ENCODE data around the gene APOB.
"Not testable (repeated sequence)": the region's sequence is repeated elsewhere in the genome, so short reads cannot be mapped to it uniquely, and the experiment has no call there.

APOB gene

DNA sequence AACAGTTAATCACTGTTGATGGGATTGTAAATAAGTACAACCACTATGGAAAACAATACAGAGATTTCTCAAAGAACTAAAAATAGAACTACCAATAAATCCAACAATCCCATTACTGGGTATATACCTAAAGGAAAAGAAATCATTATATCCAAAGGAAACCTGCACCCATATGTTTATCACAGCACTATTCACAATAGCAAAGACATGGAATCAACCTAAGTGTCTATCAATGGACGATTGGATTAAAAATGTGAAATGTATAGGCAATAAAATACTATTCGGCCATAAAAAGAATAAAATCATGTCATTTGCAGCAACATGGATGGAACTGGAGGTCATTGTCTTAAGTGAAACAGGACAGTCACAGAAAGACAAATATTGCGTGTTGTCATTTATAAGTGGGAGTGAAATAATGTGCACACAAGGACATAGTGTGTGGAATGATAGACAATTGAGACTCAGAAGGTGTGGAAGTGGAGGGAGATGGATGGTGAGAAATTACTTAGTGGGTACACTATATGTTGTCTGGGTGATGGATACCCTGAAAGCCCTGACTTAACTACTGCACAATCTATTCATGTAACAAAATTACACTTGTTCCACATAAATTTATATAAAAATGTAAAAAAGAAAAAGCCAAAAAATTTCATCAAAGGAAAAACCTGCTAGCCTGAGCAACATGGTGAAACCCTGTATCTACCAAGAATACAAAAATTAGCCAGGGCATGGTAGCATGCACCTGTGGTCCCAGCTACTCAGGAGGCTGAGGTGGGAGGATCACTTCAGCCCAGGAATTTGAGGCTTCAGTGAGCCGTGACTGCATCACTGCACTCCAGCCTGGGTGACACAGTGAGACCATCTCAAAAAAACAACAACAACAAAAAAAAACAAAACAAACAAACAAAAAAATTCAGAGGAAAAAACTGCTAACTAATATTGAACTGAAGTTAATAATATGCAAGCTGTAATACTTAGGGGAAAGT lies 12.6 kb downstream of the APOB start:
- DNase-seq = no peak

DNA sequence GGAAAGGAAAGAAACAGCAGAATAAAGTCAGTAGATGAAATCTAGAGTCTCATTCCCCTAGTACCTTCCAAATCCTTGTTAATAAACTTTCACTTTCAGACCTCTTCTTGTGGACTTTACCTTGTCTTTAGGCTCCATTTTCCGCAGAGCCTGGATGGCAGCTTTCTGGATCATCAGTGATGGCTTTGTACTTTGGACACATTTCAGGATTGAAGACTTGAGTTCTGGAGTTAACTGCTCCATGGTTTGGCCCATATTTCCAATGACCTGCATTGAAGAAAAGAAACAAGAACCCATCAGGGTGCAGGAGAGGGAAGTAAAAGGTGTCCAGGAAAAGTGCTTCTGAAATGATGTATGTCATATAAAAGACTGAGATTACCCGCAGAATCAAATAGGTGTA lies 14.4 kb downstream of the APOB start:
- DNase-seq = no peak

DNA sequence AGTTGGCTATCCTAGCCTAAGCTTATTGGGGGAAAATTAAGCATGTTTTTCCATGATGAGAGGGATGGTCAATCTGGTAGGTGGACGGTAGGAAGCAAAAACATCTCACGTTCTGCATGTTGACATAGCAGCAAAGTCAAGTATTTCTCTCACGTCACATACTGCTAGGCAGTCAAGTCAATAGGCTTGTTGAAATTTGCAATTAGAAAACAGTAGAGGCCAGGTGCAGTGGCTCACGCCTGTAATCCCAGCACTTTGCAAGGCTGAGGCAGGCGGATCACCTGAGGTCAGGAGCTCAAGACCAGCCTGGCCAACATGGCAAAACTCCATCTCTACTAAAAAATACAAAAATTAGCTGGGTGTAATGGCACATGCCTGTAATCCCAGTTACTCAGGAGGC lies 14.9 kb downstream of the APOB start:
- DNase-seq = not testable (repeated sequence)

DNA sequence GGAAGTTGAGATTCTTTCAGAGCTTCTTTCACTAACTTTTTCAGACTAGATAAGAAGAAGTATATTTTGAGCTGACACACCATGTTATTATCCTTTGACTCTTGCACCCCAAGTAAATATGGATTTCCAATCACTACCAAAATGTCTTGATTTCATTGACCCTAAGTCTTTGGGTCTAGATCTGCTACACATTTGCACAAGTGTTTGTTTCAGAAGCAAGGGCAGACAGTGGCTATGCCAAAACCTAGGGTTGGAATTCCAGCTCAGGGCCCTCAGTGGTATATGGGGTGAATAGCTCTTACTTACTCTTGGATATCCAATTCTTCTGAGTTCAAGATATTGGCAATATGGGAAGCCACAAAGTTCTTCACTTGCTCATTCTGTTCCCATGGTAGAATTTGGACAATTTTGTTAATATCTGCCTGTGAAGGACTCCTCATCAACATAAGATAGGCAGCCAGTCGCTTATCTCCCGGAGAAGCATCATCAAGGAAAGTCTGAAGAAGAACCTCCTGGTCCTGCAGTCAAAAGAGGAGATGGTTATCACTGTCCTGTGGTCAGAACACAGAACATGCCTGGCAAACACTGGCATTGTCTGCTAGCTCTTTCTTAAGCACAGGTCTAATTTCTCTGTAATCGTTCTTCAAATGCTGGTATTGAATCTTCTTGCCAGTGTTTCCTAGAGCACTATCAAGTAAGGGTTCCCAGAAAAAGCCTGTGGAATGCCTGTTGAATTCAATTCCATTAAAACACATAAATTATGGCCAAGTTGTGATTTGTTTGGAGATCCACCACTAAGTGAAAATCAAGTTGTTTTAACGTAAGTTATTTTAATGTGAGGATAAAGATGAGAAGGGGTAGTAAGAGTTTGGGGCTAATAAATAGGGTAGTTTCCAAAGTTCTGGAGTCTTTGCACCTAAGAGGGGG lies 15.6 kb downstream of the APOB start:
- DNase-seq = no peak

DNA sequence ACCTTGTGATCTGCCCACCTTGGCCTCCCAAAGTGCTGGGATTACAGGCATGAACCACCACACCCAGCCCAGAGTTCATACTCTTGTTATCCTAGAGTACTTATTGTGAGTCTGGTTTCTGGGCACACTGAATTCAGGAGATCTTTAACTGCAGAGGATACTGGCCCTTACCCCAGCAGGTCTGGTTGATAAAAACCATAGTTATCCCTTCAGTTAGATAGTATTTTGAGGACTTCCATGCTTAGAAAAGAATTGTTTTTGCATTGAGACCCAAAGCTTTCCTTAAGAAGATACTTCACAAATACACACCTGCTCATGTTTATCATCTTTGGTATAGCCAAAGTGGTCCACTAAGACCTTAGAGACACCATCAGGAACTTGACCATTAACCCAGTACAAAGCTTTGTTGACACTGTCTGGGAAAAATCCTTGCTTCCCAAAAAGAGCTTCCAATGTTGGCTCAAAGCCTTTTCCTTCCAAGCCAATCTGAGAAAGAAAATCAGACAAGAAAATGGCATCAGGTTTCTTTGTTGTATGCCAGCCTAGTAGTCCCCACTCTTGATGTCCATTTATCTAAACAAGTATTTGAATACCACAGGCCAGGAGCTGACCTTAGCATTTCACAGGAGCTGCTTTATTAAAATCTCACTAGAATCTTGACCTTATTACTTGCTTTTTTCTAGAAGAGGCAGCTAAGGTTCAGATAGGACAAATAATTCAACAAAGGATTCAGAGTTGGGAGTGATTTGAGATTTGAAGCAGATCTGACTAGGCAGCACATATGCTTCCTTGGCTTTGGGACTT lies 17.2 kb downstream of the APOB start:
- DNase-seq = no peak

DNA sequence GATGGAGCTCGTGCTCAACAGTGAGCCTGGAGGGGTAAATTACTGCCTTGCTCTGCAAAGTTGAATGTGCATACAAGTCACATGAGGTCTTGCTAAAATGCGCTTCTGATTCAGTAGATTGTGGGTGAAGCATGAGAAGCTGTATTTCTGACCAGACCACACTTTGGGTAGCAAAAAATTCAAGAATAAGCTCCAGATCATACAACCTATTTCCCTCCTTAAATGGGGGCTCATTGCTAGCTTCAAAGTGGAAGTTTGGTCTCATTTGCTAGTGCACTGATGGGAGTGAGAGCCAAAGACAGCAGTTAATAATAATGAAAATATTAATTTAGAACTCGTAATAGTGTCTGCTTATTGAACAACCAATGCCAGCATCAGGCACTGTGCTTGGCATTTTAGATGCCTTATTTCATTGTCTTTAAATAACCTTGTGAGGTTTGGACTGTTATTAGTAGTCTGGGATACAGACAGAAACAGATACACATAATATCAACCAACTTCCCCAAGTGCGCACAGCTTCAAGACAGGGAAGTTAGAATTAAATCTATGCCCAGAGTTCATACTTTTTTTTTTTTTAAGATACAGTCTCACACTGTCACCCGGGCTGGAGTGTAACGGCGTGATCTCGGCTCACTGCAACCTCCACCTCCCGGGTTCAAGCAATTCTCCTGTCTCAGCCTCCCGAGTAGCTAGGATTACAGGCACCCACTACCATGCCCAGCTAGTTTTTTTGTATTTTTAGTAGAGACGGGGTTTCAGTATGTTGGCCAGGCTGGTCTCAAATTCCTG lies 18.0 kb downstream of the APOB start:
- DNase-seq = no peak

DNA sequence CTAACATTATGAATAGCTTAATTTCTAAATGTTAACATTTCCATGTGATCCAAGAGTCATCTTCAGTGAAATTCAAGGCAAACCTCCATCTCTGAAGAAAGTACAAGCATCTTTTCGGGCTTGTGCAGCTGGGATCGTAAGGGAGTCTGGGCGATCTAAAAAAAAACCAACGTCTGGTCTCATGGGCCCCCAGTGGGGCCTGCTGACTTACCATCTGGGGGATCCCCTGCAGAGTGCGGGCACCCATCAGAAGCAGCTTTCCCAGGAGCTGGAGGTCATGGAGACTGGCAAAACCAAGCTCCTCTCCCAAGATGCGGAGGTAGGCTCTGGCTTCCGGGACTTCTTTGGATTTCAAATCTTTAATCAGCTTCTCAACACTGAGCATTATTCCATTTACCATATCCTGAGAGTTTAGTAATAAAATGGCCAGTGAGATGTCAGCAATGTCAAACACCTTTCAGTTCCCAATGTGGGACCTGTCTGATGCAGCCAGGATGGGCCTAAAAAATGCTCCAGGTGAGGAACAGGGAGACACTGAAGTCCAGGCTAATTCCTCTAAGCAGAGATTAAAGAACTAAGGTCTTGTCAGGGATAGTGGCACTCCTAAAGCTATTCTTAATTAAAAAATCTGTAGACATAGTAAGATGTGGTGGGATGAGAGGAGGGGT lies 19.0 kb downstream of the APOB start:
- no peak for DNase-seq

DNA sequence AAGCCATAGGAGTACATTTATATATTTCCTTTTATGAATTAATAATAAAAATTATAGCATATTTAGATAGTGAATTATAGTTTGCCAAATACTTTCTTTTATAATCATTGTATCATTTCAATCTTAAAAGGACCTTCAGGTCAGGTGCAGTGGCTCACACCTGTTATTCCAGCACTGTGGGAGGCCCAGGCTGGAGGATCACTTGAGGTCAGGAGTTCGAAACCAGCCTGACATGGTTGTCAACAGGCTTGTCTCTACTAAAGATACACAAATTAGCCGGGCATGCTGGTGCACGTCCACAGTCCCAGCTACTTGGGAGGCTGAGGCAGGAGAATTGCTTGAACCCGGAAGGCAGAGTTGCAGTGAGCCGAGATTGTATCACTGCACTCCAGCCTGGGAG lies 19.7 kb downstream of the APOB start:
- DNase-seq = no peak

DNA sequence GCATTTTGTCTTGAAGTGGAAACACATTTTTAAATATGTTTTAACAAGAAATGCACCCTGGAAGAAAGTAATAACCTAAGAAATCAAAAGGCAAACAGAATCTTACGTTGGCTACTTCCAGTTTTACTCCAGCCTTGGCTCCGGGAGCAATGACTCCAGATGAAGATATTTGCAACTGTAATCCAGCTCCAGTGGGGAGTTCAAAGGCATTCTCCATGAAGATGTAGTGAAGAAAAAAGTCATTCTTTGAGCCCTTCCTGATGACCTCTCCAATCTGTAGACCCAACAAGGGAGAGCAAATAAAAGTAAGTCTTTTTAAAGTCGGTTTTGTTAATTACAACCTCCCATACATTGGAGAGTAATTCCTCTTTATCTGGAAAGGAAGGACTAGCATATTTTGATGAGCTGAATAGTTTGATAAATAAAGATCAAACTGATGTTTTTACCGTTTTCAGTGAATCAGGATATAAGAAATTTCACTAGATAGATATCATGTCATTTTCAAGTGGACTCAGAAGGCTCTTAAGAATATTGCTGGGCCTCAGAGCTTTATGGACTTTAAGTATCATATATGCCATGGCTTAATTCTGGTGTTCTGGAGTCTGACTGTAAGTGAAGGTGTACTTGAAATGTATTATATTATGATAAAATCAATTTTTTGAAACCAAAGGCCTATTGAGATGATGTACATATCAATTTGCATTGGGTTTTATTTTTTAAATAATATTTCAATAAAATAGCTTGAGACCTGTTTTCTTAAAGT lies 20.3 kb downstream of the APOB start:
- DNase-seq = no peak

DNA sequence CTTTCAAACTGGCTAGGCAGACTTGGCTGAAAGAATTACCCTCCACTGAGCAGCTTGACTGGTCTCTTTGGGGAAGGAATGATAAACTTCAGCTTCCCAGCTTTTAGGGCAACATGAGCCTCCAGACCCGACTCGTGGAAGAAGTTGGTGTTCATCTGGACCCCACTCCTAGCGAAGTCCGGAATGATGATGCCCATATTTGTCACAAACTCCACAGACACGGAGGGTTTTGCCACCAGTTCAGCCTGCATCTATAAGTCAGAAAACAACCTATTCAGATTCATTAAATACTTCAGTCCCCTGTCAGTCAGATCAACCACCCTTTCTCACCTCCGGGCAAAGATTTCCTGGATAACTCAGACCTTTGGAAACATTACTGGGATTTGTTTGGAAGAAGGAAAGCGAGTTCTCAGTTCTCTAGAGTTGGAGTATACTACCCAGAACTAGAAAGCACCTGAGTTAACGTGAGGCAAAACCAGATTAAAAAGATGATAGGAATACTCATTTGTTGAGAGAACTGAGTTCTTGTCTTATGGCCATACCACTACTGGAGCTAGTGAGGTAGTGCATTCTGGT lies 21.0 kb downstream of the APOB start:
- DNase-seq = no peak

DNA sequence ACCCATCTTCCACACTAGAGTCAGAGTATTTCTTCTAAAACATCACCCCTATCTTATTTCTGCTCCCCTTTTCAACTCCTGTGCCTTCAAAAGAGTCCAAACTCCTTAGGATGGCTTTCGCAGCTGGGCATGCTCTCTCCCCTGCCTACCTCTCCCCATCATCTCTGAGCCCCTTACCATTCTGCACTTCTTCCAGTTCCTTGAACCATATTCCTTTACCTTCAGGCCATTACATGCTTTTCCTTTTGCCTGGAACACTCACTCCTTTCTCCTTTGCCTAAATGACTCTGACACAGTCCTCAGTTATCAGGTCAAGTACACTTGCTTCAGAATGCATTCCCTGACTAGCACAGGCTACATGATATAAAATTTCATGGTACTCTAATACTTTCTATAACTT lies 22.4 kb downstream of the APOB start:
- no peak for DNase-seq

DNA sequence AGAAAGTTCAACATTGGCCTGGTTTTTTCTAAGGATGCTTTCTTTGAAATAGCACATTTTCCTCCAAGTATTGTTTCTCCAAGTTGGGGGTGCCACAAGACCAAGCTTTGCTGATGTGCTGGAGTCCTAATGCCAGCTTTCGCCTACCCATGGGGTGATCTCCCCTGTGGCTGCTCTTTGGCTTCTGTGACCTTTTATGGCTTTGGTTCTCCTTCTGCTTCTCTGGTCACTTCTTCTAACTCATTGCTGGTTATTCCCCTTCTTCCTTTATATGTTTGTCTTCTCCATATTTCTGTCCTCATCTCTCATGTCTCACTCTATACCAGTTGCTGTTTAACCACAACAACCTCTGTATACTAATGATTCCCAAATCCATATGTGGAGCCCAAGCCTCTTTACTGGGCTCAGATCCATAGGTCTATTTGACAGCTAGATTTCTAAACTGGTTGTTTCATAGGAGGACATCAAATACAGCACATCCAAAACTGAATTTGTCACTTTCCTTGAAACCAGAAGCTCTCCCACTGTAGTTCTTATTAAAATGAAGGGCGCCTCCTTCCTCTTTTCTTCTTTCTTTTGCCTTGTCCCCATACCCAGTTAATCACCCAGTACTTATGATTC lies 23.1 kb downstream of the APOB start:
- no peak for DNase-seq

DNA sequence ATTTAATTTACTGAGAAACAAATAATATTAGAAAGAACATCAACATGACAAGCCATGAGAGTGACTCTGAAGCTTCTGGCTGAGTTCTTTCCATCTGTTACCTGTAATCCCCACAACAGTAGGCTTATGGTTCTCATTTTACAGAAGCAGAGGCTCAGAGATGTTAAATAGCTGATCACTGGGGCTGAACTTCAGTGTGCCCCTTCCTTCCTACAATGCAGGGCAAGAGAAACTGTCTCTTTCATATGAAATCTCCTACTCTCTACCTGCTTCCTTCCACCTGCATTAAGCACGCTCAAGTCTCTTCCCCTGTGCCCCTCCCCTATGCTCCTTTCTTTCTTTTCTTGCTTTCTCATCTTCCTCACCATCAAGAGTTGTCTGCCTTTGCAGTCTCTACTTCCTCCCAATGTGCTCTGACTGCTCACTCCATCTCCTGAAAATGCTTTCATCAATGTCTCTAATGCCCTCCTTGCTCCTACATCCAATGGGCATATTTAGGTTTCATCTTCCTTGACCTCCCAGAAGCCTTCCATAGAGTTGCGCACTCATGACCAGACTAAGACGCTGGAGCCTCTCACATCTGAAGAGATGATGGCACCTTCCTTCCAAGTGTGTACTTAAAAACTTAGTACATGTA lies 23.7 kb downstream of the APOB start:
- no peak for DNase-seq

DNA sequence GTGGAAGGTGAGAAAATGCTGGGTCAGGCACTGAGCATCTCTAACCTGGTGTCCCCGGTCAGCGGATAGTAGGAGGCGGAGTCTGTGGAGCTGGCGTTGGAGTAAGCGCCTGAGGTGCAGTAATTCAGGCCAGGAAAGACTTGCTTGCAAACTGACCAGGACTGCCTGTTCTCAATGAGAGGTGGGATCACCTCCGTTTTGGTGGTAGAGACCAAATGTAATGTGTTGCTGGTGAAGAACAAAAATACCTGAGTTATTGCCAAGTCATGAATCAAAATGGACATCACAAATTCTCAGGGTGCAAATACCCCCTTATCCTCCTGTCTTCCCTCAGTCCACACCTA lies 24.2 kb downstream of the APOB start:
- DNase-seq = no peak

DNA sequence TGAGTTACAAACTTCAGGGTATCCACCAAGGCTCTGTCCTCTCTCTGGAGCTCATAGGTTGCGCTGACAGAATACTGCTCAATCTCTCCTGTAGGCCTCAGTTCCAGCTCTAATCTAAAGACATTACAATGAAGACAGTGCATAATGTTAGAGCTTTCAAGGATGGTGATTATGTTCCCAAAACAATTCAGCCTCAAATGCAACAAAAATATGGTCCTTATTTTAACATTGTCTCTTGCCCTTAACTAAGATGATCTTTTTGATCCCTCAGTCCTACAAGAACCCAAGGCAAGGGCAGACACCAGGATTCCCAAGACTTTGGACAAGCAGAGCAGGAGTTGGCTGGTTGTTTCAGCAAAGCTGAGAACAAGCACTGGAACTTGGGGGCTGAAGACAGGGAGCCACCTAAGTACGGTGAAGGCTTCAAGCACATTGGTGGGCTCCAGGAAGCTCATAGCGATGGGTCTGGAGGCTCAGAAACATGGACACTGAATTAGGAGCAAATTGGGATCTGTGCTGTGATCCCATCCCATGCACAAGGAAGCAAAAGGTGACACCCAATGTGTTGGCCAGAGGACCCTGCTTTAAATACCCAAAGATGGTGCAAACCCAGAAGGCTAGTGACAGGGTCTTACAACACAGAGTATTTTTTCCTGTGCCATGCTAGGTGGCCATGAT lies 24.7 kb downstream of the APOB start:
- no peak for DNase-seq

DNA sequence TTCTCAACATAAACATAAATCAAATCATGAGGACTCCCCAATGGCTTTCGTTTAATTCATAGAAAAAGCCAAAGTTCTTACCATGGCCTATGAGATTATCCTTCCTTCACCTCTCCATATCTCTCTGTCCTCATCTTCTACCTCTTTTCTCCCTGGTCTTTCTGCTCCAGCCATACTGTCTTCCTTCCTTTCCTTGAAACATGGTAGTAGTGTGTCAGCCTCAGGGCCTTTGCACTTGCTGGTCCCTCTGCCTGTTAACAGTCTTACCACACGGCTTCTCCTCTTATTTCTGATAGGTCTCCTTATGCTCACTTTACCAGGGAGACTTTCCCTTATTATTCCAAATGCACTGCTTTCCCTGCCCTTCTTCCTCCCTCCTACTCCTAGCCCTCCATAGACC lies 25.6 kb downstream of the APOB start:
- DNase-seq = no peak

DNA sequence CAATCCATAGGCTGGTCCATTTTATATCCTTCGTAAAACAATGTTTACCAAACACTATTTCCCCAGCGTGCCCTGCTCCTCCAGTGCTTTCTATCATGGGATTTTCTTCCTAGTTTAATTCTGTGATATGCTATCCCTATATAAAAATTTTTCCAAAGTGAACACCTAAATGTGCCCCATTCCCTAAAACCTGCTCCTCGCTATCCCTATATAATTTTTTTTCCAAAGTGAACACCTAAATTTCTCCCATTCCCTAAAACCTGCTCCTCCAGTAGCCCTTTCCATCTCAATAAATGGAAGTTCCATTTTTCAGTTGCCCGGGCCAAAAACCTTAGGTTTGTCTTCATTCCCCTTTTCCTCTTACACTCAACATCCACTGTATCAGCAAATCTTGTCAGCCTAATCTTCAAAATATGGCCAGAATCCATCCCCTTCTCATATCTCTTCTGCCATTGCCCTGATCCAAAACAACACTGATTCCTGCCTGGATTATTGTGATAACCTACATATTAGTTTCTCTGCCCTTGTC lies 26.1 kb downstream of the APOB start:
- DNase-seq = no peak

DNA sequence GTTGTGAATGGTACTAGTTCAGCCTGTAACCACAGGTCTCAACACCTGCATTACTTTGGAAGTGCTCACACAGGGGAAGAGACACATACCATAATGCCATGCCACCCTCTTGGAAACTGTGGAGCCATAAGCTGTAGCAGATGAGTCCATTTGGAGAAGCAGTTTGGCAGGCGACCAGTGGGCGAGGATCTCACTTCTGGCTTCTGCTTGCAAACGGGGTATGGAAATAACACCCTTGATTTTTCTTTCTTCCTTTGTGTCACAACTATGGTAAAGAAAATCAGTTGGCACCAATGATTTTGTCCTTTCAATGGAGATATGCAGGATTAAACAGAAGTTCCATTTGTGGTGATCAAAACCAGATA lies 28.6 kb downstream of the APOB start:
- DNase-seq = no peak
